Tibial nerve (tissue), 4 donors: ENCODE measurements around the gene SH3RF2. TPM values are rescaled to one million over a fixed set of nuclear protein-coding genes. Genes with fewer than 3 reads are reported as not detected.

Experiments used
- DNase-seq, 2 donors: peaks; one replicate each; pipeline ENCODE4 v3.0.0-alpha.2; 2019; ENCODE audit warnings: low spot score in 2 of 2
- H3K27ac ChIP-seq, 4 donors: fragments of 200-600 bp; sonication (generic) in 3 of 4; one replicate each; pipeline ENCODE4 v1.5.1; 2017 to 2019; ENCODE audit warnings: mild to moderate bottlenecking in 1 of 4
- H3K27me3 ChIP-seq, 2 donors: fragments of 200-600 bp; sonication (generic) in 1 of 2; one replicate each; pipeline versions ENCODE4 v1.5.1 to v1.6.0; 2017 to 2019
- H3K36me3 ChIP-seq, 3 donors: fragments of 200-600 bp; sonication (generic); one replicate each; pipeline ENCODE4 v1.5.1; 2018 to 2019
- H3K4me1 ChIP-seq, 4 donors: fragments of 200-600 bp; sonication (generic) in 3 of 4; one replicate each; pipeline ENCODE4 v1.5.1; 2017 to 2019
- H3K4me3 ChIP-seq, 4 donors: fragments of 200-600 bp; sonication (generic) in 3 of 4; one replicate each; pipeline ENCODE4 v1.5.1; 2017 to 2019; ENCODE audit warnings: mild to moderate bottlenecking in 1 of 4, moderate library complexity in 1 of 4
- H3K9me3 ChIP-seq, 4 donors: fragments of 200-600 bp; sonication (generic) in 3 of 4; one replicate each; pipeline ENCODE4 v1.5.1; 2017 to 2019
- EP300 ChIP-seq, 2 donors: sonication (generic); formaldehyde crosslinking; IDR thresholded peaks; one replicate each; pipeline ENCODE4 v1.6.1; 2017; ENCODE audit warnings: antibody characterized with exemption in 2 of 2, mild to moderate bottlenecking in 1 of 2
- POLR2A ChIP-seq, 2 donors: fragments of 450-650 bp; IDR thresholded peaks; one replicate each; pipeline ENCODE4 v1.6.1; 2017; ENCODE audit warnings: antibody characterized with exemption in 2 of 2, mild to moderate bottlenecking in 2 of 2, moderate library complexity in 2 of 2
- WGBS, 2 donors: methylation state at CpG; one replicate each; pipeline ENCODE4 v1.1.5; 2018; 5-methylcytosine and 5-hydroxymethylcytosine counted together
- total RNA-seq, 4 donors: library from RNA; depleted of rRNA; stranded (reverse); fragments of >200 nt; gene quantifications; one replicate each; pipeline ENCODE4 v1.1.0, GENCODE V29; 2016
- TF ChIP-seq, protein P1 (sequence below), 5 experiments: fragments of 200-600 bp in 3 of 5; fragments of 450-650 bp in 2 of 5; sonication (generic) in 3 of 5; IDR thresholded peaks; one replicate each; pipeline ENCODE4 v1.5.1; 2016 to 2019; ENCODE audit warnings: antibody characterized with exemption in 5 of 5, mild to moderate bottlenecking in 3 of 5, moderate library complexity in 2 of 5

The SH3RF2 gene
- total RNA-seq, 4 donors from 2014 or later, result 1.0 to 5.1 (median 2.0) TPM

- Histone ChIP-seq H3K27ac (no peak overlapping the region), H3K27me3 (no peaks in the 10 kb centered on the region), H3K36me3 (no peaks in the 10 kb centered on the region), H3K4me3 (no peak overlapping the region), H3K4me1 (no peaks in the 10 kb centered on the region), H3K9me3 (no peaks in the 10 kb centered on the region)
- DNase-seq, result no peak
- WGBS, 2 donors, result 62 to 67% methylated on average over 3 of the region's 3 CpGs
- TF ChIP-seq, protein P1, sequence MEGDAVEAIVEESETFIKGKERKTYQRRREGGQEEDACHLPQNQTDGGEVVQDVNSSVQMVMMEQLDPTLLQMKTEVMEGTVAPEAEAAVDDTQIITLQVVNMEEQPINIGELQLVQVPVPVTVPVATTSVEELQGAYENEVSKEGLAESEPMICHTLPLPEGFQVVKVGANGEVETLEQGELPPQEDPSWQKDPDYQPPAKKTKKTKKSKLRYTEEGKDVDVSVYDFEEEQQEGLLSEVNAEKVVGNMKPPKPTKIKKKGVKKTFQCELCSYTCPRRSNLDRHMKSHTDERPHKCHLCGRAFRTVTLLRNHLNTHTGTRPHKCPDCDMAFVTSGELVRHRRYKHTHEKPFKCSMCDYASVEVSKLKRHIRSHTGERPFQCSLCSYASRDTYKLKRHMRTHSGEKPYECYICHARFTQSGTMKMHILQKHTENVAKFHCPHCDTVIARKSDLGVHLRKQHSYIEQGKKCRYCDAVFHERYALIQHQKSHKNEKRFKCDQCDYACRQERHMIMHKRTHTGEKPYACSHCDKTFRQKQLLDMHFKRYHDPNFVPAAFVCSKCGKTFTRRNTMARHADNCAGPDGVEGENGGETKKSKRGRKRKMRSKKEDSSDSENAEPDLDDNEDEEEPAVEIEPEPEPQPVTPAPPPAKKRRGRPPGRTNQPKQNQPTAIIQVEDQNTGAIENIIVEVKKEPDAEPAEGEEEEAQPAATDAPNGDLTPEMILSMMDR (IDR thresholded peaks at IDR 0.05), result no peak
- TF ChIP-seq POLR2A (IDR thresholded peaks at IDR 0.05), result no peak
- TF ChIP-seq EP300 (IDR thresholded peaks at IDR 0.05), result no peak
These were observed 103.0 kb downstream of the SH3RF2 start for GRCh38 chr5:146039420-146039819.

DNA sequence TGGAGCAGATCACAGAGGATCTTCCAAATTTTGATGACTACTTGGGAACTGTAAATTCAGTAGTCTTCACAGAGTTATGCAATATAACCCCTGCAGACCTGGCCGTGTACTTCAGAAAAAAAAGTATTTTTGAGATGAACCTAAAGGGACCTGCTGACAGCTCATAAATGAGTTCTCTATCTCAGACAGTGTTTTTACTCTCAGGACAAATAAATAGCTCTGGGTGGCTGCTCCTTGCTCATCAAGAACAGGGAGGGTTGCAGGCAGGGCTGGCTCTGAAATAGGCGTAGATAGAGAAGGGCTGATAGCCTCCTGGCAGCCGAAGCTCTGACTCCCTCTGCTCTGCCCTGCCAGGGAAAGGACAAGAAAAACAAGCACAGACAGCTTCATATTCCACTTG, 104.1 kb downstream of the SH3RF2 start:
- H3K27me3 ChIP-seq, result no peaks in the 10 kb centered on the region
- TF ChIP-seq POLR2A (IDR thresholded peaks at IDR 0.05) (no peak), EP300 (IDR thresholded peaks at IDR 0.05) (no peak)
- TF ChIP-seq, protein P1 (IDR thresholded peaks at IDR 0.05), result no peak
- no peaks in the 10 kb centered on the region for H3K9me3 ChIP-seq
- H3K27ac ChIP-seq, result no peak overlapping the region
- no peaks in the 10 kb centered on the region for H3K4me1 ChIP-seq
- H3K4me3 ChIP-seq, result no peak overlapping the region
- 55 to 63% methylated on average over 3 of the region's 3 CpGs for WGBS, 2 donors
- DNase-seq, result no peak
- H3K36me3 ChIP-seq, result no peaks in the 10 kb centered on the region

- no peaks in the 10 kb centered on the region for H3K36me3 ChIP-seq
- H3K4me1 ChIP-seq, result no peaks in the 10 kb centered on the region
- no peaks in the 10 kb centered on the region for H3K27me3 ChIP-seq
- no peaks in the 10 kb centered on the region for H3K9me3 ChIP-seq
- no peak for DNase-seq
- 79 to 81% methylated on average over 10 of the region's 10 CpGs for WGBS, 2 donors
- no peak overlapping the region for H3K4me3 ChIP-seq
- TF ChIP-seq POLR2A (IDR thresholded peaks at IDR 0.05) (no peak), EP300 (IDR thresholded peaks at IDR 0.05) (no peak)
- TF ChIP-seq, protein P1 (IDR thresholded peaks at IDR 0.05), result peak in 2 of 5 experiments; percentile 26 to 28
- H3K27ac ChIP-seq, result no peak overlapping the region
These were observed 104.9 kb downstream of the SH3RF2 start for GRCh38 chr5:146041180-146041789.

- 84 to 86% methylated on average over 5 of the region's 5 CpGs for WGBS, 2 donors
- TF ChIP-seq, protein P1 (IDR thresholded peaks at IDR 0.05), result no peak
- TF ChIP-seq EP300 (IDR thresholded peaks at IDR 0.05), result no peak
- no peak for TF ChIP-seq POLR2A (IDR thresholded peaks at IDR 0.05)
- H3K4me3 ChIP-seq, result no peak overlapping the region
- no peaks in the 10 kb centered on the region for H3K36me3 ChIP-seq
- no peak for DNase-seq
- no peaks in the 10 kb centered on the region for H3K27me3 ChIP-seq
- no peak overlapping the region for H3K27ac ChIP-seq
- no peaks in the 10 kb centered on the region for H3K9me3 ChIP-seq
- H3K4me1 ChIP-seq, result no peaks in the 10 kb centered on the region
These were observed 106.4 kb downstream of the SH3RF2 start for GRCh38 chr5:146042628-146043279.

DNA sequence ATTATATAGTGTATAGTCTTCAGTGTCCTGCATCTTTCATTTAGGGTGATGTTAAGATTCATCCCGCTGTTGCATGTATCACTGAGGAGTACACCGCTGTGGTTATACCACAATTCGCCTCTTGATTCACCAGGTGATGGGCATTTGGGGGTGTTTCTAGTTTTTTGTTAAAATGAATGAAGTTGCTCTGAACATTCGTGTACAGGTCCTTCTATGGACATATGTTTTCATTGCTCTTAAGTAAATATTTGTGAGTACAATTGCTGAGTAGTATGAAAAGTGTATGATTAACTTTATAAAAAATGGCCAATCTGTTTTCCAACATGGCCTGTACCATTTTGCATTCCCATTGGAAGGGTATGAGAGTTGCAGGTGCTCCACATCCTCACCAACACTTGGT, 107.3 kb downstream of the SH3RF2 start:
- TF ChIP-seq POLR2A (IDR thresholded peaks at IDR 0.05), result no peak
- TF ChIP-seq EP300 (IDR thresholded peaks at IDR 0.05), result no peak
- TF ChIP-seq, protein P1 (IDR thresholded peaks at IDR 0.05), result no peak
- Histone ChIP-seq H3K4me3 (no peak overlapping the region), H3K4me1 (no peaks in the 10 kb centered on the region), H3K9me3 (no peaks in the 10 kb centered on the region), H3K27me3 (no peaks in the 10 kb centered on the region), H3K36me3 (no peaks in the 10 kb centered on the region), H3K27ac (no peak overlapping the region)
- 92 to 95% methylated on average over 4 of the region's 4 CpGs for WGBS, 2 donors
- DNase-seq, result no peak
